Ramos (cell line): ENCODE results near the gene ATF1.

ENCODE experiments used
- in situ Hi-C: fragments of 300-500 bp; cut with MboI; formaldehyde crosslinking; loops from one replicate; pipeline ENCODE4 v1.14.3; 2022; ENCODE audit warnings: low sequenced_read_pairs; ENCODE audit not compliant: unreplicated experiment

Gene ATF1

DNA sequence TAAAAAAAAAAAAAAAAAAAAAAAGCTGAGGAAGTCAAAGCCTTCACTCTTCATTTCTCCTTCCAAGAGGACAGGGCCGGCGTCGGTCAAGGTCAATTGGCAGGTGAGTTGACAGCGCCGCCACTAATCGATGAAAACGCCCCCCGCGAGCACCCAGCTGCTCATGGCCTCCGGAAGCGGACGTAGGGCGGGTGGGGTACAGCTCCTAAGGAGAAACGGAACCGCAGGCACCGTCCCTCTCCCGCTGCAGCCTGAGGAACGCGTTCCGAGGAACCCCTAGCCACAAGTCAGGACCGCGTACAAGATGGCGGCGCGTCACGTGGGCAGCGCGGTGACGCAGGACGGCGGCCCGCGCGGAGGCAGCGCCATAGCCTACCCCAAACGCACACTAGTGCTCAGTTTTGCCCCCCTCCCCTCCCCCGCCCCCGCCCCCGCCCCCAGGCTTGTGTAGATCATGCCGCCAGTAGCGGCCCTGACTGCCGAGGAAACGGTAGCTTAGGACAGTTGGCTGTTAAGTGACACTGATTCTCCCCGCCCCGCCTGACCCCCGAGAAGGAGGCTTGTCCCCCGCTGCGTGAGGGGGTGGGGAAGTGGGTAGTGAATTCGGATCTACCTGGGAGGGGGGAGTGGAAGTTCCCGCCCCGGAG is at the start of gene ATF1:
TSS of gene ATF1 (plus strand) at position 463 of the 647 bp plus-strand sequence. CDS start 16,045 bp downstream, outside the sequence.
- in situ Hi-C loops = no loop called here

DNA sequence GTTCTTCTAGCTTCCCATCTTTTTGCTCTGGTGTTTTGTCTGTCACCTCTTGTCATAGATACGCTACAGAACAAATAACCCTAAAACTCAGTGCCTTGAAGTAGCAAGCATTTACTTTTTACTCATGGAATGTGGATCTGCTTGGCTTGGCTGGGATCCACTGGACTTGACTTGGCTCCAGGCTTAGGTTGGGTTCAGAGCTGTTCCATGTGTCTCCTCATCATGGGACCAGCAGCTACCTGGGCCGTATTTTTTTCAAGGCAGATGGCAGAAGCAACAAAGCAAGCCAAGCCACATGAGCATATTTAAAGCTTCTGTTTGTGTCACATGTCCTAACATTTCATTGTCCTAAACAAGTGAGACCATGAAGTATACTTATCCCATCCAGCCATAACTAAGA is 48.7 kb upstream of the ATF1 start:
- in situ Hi-C loops = no loop called here

DNA sequence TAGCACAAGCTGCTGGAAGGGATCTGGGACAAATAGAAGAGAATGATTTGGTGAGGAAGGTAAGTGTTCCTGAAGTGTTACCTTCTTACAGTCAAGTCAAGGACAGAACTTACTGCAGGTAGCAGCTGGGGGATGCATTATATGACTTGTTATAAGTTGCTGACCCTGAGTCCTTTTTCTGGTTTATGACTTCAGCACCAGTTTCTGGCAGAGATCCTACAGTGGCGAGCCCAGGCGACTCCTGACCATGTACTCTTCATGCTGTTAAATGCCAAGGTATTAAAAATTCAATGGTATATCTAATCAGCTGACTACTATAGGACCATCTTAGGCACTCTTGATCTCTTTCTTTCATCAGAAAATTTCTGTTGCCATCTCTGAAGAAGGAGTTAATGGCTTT is 45.1 kb upstream of the ATF1 start:
- in situ Hi-C loops = no loop called here

DNA sequence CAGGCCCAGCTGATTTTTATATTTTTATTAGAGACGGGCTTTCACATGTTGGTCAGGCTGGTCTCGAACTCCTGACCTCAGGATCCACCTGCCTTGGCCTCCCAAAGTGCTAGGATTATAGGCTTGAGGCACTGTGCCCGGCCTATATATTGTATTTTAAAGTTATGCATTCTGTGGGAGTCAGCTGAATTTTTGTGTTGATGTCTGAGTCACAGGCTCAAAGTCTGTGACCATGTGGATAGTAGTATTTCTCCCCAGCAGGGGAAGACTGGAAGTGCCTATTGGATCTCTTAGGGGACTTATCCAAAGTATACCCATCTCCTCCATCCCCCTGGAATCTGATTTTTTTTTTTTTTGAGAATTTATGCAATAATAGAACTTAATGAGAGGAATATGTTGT is 43.8 kb upstream of the ATF1 start:
- in situ Hi-C loops = no loop called here

DNA sequence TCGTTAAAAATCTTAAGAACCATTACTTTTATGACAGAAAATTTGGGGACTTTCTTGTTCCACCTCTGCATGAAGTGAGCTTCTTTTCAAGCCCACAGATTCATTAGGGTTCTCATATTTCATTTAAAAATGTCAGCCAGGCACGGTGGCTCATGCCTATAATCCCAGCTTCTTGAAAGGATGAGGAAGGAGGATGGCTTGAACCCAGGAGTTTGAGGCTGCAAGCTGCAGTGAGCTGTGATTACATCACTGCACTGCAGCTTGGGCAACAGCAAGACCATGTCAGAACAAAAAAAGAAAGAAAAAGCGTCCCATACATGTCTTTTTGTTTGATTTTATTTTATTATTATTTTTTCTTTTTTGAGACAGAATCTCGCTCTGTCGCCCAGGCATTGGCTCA is 43.4 kb upstream of the ATF1 start:
- in situ Hi-C loops = no loop called here

DNA sequence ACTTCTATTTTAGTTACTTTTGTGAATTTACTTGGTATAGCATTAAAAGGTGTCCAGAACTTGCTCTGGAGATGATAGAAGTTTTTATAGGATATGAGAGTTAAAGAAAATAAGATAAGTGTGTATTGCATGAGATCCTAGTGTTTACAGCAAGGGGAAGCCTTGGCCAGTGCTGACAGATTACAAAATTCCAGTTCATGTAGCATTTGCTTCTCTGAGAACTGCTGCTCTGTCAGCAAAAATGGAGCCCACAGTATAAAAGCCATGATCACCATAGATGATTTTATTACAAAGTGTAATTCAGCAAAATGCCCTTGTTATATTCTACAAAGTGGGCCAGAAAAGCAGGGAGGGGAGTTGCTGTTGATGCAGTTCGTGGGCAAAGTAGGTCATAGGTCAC is 40.0 kb upstream of the ATF1 start:
- in situ Hi-C loops = no loop called here

DNA sequence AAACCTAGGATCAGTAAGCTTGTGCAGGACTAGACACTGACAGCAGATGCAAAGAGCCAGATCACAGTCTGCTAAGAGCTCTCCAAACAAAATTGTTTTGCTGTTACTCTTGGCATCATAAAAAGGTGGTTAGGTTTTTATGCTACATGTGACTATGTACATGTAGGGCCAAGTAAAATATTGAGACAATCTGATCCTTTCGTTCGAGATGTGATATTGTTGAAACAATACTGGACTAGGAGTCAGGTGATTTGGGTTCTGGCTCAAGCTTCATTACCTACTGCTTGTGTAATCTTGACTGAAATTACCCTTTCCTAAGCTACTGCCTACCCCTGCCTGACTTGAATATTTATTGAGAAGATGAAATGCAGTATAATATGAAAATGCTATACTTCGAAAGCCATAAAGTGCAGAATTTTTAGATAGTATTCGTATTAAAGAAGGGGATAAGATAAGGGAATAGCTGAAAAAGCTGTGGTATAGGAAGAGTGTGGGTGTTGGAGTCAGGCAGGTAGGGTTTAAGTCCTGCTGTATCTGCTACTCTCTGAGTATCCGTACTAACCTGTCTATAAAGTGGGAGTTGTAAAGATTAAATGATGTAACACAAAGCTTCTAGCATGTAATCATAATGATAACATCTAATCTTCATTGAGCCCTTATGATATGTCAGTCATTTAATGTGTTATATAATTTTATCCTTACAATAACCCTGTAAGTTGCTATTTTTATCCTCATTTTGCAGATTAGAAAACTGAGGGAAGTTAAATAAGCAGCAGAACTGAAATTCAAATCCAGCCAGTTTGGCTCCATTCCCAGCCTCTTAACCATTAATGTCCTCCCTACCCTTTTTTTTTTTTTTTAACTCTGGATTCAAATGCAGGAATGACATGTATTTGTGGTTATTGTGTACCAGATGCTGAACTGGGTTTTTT is 38.6 kb upstream of the ATF1 start:
- in situ Hi-C loops = no loop called here

DNA sequence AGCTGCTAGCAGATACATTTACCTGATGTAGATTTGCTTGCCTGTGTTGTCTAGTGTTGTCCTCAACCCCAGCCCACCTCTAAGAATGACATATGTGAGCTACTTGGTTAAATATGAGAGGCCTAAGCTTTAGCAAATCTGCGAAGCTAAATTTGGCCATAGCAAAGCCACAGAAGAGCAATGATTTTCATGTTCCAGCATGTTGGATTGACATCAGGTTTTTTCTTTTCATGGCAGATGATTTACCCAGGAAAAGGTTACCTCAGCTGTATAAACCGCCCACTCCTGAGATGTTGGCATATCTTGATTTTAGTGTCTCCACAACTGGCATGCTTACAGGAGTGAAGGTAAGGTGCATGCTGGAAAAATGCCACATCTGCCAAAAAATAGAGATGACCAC is 36.4 kb upstream of the ATF1 start:
- in situ Hi-C loops = no loop called here

DNA sequence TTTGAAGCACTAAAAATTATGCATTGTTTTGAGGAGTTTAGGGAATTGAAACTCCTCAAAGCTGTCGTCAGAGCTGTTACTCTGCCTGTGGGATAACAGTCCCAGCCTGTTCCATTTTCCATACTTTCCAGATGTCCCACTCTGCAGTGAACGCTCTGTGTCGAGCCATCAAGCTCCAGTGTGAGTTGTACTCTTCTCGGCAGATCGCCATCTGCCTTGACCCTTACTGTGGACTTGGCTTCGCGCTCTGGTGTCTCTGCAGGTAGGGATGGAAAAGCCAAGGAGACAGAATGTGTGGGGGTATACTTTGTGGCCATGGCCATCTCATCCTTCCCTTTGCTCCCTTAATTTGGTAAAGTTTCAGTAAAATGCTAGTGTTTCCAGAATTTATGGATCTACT is 35.5 kb upstream of the ATF1 start:
- in situ Hi-C loops = no loop called here

DNA sequence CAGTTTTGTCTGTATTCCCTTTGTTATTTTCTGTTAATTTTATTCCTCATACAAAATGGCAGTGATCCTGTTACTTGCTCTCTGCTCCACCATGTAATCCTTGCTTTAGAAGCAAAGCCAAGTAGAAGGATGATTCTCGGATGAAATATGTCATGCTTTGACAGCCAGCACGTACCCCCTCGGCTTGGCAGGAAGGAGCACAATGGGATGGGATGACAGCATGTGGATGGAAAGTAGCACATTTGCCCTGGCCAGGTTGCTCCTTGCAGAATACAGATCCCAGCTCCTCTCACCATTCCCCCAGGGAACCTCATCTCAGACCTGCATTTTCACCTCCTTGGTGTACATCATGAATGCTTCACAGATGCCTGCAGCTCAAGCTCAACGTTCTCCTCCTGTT is 35.1 kb upstream of the ATF1 start:
- in situ Hi-C loops = no loop called here

DNA sequence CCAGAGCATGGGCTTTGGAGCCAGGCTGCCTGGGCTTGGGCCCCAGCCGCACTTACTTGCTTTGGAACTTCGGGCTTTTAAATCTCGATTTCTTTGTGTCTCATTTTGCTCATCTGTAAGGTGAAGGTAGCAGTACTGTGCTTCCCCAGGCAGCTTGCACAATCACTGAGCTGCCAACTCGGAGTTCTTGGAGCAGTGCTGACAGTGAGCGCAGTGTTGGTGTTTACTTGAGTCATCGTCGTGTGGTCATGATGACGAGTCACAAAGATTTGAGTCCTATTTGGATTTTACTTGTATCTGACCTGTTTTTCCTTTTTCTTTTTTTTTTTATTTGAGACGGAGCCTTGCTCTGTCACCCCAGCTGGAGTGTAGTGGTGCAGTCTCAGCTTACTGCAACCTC is 31.3 kb upstream of the ATF1 start:
- in situ Hi-C loops = no loop called here

DNA sequence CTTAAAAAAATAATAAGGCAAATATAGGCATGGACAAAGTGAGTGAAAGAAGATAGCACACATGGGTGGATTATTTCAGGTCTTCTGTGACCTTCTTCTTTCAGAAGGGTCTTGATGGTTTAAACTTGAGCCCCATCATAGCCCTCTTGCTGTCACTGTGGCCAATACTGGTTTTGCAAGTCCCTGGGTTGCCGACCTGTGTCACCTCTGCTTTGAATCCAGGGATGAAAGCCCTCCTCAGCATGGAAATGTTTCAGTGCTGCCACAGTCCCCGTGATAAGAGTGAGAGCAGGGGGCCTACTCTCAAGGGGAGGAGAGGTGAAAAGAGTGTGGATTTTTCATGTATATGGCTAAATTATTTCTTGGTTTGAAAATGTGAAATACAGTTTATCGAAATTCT is 30.2 kb upstream of the ATF1 start:
- in situ Hi-C loops = no loop called here

DNA sequence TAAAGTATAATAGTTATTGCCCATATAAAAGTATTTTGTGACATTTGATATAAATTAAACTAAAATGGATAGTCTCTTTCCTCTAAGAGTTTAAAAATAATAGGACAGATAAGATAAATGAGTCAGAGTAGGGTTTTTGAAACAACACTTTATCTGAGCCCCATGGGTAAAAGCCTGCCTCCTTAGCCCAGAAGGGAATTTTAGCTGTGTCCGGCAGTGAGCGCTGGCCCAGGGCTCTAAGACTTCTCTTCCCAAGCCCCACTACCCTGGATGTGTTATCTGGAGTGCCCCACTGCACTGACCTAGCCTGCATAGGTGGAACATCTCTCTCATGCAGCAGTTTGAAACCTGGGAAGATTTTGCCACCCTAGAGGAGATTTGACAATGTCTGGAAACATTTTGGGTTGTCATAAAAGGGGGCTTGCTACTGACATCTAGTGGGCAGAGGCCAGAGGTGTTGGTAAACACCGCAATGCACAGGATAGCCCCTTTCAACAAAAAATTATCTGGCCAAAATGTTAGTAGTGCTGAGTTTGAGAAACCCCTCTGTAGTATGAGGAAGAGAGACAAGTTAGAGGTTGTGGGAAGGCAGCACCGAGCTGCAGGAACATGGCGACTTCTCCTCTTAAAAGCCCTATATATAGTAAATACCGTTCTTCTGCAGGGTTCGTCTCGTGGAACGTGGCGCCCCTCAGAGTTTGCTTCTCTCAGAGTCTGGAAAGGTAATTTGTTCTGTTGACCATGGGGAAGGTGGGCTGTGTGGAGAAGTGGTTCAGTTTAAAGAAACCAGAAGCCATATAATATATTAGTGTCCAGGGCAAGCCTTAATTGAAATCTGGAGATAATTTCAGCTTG is 29.3 kb upstream of the ATF1 start:
- in situ Hi-C loops = no loop called here

DNA sequence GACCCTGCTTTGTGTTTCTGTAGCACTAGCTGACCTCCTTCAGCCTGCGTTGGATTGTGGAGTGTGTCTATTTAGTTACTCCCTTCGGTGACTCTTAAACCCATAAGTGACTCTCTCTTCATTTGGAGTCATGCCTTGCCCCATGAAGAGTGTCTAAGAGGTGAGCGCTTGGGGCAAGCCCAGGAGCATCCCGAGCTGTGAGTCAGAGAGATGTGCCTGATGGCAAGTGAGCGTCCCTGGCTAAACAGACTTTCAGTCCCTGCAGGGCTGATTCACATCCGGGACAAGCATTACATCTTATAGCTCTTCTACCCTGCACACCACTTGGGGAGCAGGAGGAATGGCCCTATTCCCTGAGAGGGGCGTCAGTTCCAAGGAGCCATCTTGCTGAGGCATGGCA is 24.3 kb upstream of the ATF1 start:
- in situ Hi-C loops = no loop called here

DNA sequence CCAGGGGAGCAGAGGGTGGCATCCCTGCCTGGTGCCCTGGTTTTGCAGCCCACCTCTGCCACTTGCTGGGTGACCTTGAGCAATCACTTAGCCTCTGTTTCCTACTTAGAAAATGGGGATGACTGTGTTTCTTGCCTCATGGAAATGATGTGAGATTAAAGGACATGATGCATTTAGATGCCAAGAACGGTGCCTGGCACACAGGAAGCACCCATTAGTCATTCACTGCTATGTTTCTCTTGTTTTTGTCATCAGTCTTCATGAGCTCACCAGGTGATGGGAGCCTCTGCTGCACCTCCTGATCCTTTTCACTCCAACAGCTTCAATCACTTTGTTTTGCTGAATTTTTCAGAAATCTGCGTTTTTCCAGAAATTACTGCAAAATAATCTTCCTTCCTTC is 23.6 kb upstream of the ATF1 start:
- in situ Hi-C loops = no loop called here

DNA sequence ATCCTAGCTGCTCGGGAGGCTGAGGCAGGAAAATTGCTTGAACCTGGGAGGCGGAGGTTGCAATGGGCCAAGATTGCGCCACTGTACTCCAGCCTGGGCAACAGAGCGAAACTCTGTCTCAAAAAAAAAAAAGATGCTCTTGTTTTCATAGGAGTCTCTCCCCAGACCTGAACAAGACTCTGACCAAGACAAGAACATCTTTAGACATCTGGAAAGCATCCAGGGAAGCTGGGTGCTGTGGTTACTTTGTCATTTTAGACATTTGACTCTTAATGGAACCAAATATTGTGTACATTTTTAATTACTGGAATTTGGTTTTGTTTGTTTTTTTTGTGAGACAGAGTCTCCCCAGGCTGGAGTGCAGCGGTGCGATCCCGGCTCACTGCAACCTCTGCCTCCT is 21.1 kb upstream of the ATF1 start:
- in situ Hi-C loops = no loop called here

DNA sequence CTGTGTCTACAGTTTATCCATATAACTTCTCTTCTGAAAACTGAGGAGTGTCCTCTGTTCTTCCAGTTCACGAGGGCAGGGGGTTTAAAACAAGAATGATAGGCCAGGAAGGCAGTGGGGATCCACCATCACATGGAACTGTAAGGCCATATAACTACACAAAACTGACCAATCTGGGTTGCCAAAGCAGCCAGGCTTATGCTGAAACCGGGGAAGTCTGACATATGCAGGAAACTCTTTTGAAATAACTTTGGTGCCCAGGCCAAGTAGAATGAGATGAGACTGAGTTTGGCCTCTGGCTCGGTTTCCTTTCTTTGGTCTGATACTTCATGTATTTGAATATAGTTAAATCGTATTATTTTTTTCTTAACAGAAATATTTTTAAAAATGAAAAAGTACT is 18.0 kb upstream of the ATF1 start:
- in situ Hi-C loops = no loop called here

DNA sequence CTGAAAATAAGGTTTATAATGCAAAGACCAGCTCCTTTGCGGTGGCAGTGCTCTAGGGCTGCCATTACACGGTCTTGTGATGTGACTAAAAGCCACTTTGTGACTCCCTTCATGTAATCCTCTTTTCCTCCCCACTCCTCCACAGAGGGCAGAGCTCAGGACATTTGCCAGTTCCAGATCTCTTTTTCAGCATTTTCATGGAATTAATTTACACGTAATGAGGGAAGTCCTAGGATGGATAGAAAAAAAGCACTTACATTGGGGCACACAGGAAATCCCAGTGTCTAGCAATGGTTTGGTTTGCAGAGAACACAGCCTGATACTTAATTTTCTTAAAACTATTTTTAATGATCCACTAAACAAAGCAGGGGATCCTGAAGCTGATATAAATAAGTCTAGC is 17.5 kb upstream of the ATF1 start:
- in situ Hi-C loops = no loop called here

DNA sequence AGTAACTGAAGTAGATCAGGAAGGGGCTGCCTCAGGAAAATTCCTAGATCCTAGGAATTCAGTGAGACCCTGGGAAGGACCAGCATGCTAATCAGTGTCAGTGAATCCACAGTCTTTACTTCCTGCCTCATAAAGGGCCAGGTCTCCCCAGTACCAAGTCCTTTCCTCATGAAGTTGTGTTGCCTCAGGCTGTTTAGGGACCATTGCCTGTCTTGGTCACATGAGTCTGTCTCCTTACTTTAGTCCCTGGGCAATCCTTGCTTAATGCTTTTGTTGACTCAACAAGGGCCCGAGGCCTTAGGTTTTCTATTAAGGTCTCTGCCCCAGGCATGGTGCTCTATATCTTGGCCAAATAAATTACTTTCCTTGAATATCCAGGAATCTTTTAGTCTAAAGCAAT is 16.1 kb upstream of the ATF1 start:
- in situ Hi-C loops = no loop called here

DNA sequence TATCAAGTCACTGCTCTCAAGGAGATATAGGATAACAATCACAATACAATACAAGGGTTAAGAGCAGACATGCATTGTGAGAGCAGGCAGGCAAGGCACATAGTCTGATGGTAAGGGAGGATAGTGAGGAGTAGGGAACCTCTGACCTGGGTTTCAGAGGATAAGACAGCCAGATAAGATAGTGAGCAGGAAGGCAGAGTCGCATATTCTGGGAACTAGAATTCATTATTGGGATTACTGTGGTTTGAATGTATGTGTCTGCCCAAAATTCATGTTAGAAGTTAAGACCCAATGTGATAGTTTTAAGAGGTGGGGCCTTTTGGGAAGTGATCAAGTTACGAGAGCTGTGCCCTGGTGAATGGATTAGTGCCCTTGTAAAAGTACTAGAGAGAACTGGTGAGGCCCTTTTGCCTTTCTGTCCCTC is 14.4 kb upstream of the ATF1 start:
- in situ Hi-C loops = no loop called here

DNA sequence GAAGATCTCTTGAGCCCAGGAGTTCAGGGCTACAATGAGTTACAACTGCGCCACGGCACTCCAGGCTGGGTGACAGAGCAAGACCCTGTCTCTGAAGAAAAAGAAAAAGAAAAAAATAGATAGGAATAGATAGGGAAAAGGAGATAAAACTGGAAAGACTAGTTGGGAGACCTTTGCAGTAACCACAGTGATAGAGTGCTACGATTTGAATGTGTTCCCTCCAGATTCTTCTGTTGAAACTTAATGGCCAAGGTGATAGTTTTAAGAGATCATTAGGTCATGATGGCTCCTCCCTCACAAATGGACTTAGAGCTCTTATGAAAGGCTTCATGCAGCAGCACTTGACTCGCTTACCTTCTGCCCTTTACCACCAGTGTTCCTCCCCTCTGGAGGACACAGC is 13.5 kb upstream of the ATF1 start:
- in situ Hi-C loops = no loop called here
